Ammon's horn (tissue), 1 donor: ENCODE results near the gene OPRL1.

ENCODE experiments used
- DNase-seq: peaks from one replicate; pipeline ENCODE4 v3.0.0-alpha.2; 2016; ENCODE audit warnings: low spot score

OPRL1 gene

GRCh38 chr20:64072498-64073063 is 7.3 kb upstream of the OPRL1 start:
- DNase-seq: no peak

DNA sequence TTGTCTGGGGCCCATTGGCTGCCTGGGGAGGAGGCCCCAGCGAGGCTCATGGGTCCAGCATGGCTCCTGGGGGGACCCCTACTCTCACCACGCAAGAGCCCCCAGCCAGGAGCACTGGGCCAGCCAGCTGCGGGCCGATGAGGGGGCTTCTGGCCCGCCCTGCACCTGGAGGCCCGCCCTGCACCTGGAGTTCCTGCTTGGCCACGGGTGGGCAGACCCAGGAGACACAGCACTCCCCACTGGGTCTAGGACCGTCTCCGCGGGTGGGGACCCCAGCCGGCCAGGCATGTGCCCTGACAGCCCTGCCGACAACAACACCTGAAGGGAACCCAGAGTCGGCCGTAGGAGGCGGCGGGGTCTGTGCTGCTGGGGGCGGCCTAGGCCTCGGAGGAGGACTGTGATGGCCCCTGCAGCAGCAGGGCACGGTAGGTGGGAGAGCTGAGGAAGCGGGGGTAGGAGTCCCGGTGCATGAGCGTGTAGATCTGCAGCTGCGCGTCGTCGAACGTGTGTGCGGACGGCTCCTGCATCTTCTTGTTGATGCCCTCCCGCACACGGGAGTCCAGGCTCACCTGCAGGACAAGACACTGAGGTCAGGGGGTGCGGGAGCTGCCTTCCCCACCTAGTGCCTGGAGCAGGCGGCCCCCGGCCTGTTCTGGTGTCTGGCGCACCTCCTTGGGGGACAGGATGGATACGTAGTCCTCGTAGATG is 6.3 kb upstream of the OPRL1 start:
- DNase-seq: no peak

DNA sequence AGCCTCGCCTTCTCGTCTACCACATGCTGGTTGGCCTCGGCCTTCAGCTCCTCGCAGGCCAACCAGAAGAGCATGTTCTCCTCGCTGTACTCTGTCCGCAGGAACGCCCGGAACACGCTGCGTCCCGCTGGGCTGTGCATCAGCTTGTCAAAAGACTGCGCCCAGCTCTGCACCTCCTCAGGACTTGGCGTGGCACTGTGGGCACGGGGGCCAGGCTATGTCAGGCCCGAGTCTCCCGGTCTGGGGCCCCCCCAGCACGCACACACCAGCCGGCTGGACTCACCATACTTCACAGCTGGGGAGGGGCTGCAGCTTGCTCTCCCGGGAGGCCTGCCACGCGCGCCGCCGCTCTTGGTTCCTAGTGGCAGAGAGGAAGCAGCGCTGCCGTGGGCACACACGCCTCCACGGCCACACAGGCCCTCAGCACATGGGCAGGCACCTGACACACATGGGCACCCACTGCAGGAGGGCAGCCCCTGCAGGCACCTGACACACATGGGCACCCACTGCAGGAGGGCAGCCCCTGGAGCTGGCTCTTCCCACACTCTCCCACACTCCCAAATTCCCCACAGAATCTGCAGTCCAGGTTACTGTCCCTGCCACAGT is 5.6 kb upstream of the OPRL1 start:
- DNase-seq: no peak

DNA sequence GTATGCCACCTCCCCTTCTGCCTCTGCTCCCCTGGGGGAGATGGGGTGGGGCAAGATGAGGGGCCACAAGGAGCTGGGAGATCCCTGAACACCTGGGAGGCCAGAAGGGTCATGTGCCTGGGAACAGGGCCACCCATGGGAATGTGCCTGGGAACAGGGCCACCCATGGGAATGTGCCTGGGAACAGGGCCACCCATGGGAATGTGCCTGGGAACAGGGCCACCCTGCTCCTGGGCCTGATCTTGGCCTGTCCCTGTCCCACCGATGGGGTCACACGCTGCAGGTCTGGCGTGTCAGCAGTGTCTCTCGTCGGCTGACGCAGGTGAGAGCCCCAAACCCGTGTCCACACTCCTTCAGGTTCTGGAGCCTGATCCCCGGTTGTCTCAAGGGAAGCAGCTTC is 4.9 kb upstream of the OPRL1 start:
- DNase-seq: no peak

- no peak for DNase-seq
Measured at GRCh38 chr20:64075556-64075955, 4.3 kb upstream of the OPRL1 start.

GRCh38 chr20:64076061-64076997 is 3.6 kb upstream of the OPRL1 start:
- no peak for DNase-seq

DNA sequence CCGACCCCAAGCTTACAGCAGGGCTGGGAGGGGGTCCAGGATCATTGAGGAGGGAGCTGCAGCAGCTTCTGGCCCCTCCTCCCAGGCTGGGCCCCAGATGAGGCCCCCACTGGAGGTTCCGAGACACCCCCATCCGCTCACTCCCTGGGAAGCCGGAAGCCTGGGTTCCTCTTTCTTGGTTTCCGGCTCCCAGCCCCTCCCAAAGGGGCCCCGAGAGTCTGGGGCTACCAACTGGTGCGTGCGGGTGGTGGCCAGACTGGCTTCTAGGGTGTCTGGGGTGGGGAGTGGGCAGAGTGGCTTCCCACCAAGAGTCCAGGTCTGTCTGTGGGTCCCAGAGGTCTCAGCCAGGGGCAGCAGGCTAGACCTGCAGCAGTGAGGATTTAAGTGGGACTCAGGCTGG is 2.8 kb upstream of the OPRL1 start:
- DNase-seq: no peak

DNA sequence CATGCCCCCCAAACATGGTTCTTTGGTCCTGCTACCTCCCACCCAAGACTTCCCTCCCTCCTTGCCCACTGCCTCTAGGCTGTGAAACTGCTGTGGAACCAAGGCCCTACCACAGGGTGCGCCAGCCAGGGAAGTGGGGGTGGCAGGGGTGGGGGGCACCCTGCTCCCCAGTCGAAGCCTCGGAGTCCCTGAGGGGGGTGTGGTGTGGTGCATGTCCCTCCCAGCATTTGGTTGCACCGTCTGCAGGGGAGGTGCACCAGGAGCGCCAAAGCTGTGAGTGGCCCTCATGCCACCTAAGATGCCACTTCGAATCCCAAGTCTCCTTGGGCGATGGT is 2.4 kb upstream of the OPRL1 start:
- no peak for DNase-seq

- peak; percentile 61 for DNase-seq
Measured at GRCh38 chr20:64077876-64078551, 1.9 kb upstream of the OPRL1 start.

DNA sequence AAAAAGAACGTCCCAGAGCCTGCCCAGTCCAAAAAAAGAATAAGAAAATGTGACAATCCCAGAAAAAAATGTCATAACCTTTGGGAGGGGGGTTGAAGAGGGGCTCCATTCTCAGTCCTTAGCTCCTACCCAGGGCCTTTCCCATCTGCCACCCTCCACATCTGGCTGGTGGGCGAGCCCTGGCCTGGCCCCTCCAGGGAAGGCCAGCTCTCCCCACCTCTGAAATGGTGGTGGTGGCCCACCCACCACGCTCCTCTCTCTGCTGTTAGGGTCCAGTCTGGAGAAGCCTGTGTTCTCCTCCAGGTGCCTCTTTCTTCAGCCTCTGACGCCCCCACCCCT is 979 bp upstream of the OPRL1 start:
- DNase-seq: no peak

- peak; percentile 67 for DNase-seq
Measured at GRCh38 chr20:64079273-64080012, 439 bp upstream of the OPRL1 start, which contains the start of gene RGS19. RGS19 (minus strand) TSS chr20:64079518; CDS start chr20:64076886, 2,632 bp downstream.

DNA sequence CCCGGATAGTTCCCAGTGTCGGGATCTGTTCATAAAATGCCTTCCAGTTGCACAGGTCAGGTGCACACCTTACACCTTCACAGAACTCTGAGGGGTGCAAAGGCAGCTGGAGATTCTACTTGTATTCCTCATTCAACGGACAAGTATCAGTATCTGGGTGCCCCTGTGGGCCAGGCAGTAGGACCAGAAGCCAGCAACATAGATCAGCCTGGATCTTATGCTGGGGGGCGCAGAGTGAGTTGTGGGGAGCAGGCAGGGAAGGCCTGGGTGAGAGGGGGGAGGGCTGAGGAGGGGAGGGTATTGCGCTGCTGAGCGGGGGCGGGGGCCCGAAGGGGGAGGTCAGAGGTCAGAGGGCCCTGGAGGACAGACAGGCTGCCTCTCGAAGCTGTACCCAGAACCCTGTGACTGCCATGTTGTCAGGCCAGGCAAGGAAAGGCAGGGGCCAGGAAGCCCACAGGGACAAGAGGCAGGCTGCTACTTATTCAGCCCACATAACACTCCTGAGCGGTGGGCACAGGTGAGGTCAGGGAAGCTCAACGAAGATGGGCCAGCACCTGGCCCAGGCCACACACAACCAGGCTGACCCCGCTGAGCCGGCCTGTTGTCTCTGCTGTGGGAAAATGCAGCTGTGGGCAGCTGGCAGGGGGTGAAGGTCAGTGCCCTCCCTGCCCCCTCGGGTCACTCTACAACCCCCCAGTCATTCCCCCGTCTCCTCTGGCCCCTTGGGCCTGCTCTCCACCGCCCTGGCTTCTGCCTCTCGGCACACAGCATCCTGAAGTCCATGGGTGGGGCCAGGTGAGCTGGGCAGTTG is 1.1 kb downstream of the OPRL1 start:
- DNase-seq: no peak

DNA sequence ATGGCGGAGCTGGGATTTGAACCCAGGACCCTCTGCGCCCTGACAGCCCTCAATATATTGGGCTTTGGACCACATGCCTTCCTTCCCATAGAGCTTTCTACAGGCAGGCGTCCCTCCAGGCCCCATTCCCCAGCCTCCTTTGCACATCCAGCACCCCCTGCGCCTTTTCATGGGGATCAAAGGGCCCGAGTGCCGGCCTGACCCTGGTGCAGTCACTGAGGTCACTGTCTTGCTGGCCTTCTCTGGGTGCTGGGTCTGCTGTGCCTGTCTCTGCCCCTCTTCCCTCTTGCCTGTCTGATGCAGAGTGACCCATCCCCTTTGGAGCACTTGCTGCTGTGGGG is 1.7 kb downstream of the OPRL1 start:
- DNase-seq: no peak

DNA sequence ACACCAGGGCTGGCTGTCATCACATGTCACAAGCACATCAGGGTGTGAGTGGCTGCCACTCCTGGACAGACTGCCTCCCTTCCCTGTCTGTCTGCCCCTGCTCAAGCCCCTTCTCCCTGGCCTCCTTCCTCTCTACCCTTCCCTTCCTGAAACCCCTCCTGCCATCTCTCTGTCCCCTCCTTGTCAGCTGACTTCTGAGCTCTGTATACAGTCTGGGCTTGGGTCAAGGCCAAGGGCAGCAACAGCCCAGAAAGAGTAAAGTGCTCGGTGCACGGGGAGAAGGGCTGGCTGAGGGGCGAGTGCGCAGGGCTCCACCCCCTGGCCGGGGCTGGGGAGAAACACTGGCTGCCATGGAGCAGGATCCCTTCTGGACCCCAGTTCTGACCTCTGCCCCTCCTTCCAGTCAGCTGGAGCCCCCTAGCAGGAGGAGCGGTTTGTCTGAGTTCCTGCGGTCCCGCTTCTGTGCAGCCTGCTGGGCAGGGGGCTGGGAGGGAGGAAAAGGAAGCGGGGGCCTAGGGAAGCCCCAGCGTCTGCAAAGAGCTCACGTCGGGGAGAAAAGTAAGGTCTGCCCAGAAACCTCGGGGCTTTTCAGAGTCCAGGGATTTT is 2.3 kb downstream of the OPRL1 start:
- no peak for DNase-seq

GRCh38 chr20:64082820-64083377 is 3.0 kb downstream of the OPRL1 start:
- no peak for DNase-seq

DNA sequence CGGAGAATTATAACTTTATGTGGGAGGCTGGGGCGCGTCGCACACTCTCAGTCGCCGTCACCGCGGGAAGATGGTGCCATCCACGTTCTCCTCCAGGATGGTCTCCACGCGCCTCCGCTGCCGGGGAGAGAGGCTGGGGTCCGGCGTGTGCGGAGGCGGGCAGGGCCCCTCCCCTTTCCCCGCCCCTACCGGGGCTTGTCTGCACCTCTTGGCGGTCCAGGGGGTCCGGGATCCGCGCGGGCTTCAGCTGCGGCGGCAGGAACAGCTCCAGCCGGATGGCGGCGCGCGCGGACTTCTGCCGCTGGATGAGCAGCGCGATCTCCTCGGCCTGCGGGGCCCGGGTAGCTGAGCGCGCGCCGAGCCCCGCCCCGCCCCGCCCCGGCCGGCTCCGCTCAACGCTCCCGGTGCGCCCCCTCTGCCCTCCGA is 3.5 kb downstream of the OPRL1 start:
- DNase-seq: peak; percentile 80

DNA sequence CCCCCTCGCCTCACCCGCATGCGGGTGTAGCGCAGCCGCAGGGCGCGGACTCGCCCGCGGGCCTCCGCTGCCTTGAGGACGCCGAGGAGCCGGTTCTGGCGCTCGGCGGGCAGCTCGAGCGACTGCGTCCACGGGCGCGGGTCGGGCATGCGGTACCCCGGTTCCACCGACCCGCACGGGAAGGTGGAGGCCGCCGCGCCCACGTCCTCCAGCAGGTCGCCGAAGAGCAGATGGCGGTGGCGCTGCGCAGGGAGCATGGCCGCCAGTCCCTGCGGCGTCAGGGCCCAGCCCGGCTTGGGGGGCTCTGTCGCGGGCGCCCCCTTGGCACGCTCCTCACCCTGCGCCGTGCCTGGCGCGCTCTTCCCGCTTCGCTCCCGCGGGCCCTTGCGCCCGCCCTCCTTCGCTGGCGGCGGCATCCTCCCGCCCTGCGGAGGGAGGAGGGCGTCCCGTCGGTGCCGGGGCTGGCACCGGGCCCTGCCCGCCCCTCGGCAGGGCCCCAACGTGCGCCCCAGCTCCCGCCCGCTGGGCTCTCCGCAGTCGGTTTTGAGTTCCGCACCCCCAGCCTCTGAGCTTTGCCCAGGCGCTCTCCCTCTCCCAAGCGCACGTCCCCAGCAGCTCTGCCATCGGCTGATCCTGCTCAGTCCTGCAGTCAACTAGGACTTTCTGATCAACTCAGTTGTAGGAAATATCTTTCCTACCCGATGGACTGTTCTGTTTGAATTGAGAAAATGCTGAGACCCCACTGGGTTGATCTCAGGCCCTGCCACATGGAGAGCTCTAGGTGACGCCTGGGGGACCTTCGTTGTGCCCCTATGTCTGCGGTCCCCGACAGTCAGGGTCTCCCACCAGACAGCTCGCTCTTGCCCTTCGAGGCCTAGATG is 4.2 kb downstream of the OPRL1 start, which contains the start of gene LKAAEAR1:
LKAAEAR1 (minus strand) TSS at position 595 of the 881 bp plus-strand sequence; CDS start at position 416, 179 bp downstream.
- DNase-seq: no peak

GRCh38 chr20:64084685-64085152 is 4.8 kb downstream of the OPRL1 start:
- DNase-seq: no peak

DNA sequence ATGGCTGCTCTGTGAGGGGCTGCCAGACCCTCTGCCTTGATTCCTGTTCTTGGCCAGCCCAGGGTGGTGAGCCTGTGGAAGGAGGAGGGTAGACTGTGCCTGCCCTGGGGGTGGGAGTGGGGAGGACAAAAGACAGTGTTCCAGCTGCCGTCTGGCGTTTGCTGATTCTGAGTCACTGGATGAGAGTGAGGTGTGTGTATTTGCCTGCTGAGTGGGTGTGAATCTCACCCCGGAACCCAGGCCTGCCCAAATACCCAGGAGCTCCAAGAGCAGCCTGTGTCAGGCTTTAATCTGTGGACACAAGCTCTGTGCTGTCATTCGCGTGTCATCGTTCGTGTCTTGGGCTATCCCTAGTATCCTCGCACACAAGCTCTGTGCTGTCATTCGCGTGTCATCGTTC is 6.9 kb downstream of the OPRL1 start:
- no peak for DNase-seq
